Adipose tissue (tissue), 3 donors: Measurements from ENCODE around the gene NEMP2. TPM values are rescaled to one million over a fixed set of nuclear protein-coding genes. Genes with fewer than 3 reads are reported as not detected.
"Not testable (repeated sequence)": the region's sequence is repeated elsewhere in the genome, so short reads cannot be mapped to it uniquely, and the experiment has no call there.

ENCODE experiments used
- H3K27ac ChIP-seq: one replicate; pipeline ENCODE4 v1.5.1; 2013; ENCODE audit warnings: low read depth, low read length
- WGBS, 3 donors: extraction: QIAGEN DNeasy Blood & Tissue Kit; methylation state at CpG; one replicate each; pipeline ENCODE4 v1.1.7; 2013; 5-methylcytosine and 5-hydroxymethylcytosine counted together
- polyA plus RNA-seq, 3 donors: library from polyadenylated mRNA; stranded (reverse); fragments of 200-250 nt; gene quantifications; one replicate each; pipeline ENCODE4 v1.2.3, GENCODE V29; 2013
- donor health status: healthy with polysubstance abuse.
- donor health status: Bipolar disorder and iron deficiency.
- donor health status: healthy.

Gene NEMP2
- polyA plus RNA-seq, 3 donors: 0.43 to 1.7 (median 0.90) TPM

DNA sequence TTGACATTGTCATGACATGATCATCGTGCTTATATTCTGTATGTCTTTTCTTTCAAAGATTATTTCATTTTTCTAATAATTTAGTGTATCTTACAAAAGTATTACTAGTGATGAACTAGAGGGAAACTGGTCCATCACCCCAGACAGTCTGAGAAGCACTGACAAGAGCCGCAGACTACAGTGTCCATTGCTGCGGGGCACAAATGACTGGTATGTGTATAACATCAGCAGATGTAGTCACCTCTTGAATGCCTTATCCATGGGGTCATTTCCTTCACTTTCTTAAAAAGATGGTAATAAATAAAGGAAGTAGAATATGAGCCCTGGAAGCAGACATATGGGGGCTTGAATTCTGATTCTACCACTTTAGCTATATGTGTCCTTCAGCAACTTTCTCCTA, 29.6 kb downstream of the NEMP2 start:
- 93 to 98% (median 95%) methylated on average over 3 of the region's 3 CpGs for WGBS, 3 donors
- H3K27ac ChIP-seq: no peak overlapping the region

DNA sequence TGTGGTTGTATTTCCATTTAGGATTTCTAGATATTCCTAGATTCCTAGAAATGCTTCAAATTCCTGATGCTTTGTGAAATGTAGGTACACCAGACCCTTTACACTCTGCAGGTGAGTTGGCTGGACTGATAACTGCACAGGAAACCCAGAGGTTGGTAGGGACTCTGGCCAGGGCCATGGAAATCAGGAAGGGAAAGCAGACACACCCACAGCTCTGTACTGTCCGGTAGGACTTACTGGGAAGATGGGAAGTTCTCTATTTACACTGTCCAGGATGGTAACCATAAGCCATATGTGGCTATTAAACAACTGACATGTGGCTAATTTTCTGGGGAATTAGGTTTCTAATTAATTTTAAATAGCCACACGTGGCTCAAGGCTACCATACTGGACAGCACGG, 31.4 kb downstream of the NEMP2 start:
- no peak overlapping the region for H3K27ac ChIP-seq
- WGBS, 3 donors: 73 to 89% (median 78%) methylated on average over 3 of the region's 3 CpGs

DNA sequence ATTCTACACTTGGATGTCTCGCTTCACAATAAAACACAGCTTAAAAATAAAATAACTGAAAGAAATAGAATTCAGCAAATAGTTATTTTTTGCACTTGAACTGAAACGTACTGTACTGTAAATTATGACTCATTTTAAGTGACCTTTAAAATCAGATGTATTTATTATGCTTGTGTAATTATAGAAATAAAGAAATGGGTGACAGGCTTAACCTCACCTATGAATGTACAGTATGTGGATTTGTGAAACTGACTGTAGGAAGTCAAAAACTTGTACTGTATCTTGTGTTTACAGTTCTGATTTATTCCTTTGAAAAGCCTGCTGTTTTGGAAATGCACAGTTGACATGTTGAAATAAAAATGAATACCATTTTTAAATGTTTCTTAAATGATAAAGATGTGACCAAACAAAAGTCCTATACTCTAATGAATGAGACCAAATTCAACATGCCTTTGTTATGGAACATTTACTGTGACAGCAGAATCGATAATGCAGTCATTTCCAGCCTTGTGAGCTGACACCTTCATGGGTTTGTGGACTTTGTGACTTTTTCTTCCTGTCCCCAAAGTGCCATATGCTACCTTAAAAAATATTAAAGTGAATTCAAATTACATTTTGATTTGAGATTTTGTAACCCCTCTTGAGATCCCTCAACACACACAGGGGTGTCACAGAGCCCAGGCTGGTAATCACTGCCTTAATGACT, 32.7 kb downstream of the NEMP2 start:
- 67 to 81% (median 68%) methylated on average over 3 of the region's 3 CpGs for WGBS, 3 donors
- no peak overlapping the region for H3K27ac ChIP-seq

DNA sequence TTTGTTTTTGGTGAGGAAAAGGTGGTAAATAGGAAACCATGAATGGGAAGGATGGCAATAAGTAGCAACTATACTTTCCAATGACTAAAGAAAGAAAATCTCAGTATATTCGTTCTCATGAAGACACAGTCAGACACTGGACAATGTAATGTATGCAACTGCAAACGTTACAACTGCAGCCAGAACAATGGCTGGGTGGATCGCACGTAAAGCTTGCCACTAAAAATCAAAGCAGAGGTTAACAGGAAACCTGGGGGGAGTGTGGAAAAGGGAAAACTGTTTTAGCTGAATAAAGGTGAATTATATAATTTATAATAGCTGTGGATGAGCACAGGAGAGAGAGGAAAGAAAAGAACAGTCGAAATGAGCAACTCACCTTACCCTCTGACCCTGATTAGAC, 33.3 kb downstream of the NEMP2 start:
- WGBS, 3 donors: 73 to 79% (median 73%) methylated on average over 5 of the region's 5 CpGs
- no peak overlapping the region for H3K27ac ChIP-seq

DNA sequence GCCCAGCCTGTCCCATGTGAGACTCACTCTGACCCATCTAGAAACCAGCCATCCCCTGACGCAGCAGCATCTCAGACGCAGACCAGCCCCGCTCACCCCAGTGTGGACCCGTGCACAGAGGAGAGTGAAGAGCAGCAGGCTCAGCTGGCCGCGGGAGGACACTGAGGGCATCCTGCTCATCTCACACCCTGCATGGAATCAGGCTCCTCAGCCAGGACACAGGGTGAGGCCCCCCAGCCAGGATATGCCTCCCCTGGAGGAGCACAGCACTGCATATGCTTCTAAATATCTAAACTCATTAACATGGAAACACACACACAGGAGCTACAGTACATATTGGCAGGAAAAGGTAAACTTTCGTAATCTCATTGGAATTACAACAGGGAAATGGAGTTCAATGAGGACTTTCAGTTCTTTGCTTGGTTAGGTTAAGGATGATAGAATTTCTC, 34.4 kb downstream of the NEMP2 start:
- 83 to 92% (median 85%) methylated on average over 7 of the region's 7 CpGs for WGBS, 3 donors
- H3K27ac ChIP-seq: no peak overlapping the region

DNA sequence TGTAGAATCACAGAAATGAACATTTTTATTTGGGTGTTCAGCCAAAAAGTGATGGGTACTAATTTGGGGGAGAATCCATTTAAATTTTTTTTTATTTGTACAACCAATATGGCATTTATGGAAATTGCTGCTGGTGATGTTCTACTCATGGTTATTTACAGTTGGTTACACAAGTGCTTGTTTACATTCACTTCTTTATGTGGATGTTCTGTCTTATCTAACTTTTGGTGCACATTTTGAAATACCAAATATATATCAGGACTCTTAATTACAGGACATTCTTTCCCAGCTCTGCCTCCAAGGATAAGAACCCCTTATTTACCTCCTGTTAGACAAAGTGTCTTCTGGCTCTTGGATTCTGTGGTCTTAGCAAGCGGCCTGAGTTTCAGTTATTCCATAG, 35.2 kb downstream of the NEMP2 start:
- H3K27ac ChIP-seq: no peak overlapping the region
- 96 to 97% (median 97%) methylated on average over 1 of the region's 1 CpG for WGBS, 3 donors

DNA sequence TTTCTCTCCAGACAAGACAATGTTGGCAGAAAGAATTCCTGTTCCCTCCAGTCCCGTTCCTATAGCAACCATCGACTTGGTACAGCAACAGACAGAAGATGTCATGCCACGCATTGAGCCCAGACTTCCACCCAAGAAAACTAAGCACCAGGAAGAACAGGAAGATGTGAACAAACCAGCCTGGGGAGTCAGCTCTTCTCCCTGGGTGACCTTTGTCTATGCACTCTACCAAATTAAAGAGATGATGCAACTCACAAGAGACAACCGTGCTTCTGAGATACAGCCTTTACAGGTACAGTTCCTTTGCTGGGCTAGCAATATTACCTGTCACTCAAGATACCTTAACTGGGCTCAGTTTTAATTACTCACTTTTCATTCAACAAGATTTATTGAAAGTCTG, 37.1 kb downstream of the NEMP2 start:
- no peak overlapping the region for H3K27ac ChIP-seq
- 75 to 87% (median 86%) methylated on average over 4 of the region's 4 CpGs for WGBS, 3 donors

DNA sequence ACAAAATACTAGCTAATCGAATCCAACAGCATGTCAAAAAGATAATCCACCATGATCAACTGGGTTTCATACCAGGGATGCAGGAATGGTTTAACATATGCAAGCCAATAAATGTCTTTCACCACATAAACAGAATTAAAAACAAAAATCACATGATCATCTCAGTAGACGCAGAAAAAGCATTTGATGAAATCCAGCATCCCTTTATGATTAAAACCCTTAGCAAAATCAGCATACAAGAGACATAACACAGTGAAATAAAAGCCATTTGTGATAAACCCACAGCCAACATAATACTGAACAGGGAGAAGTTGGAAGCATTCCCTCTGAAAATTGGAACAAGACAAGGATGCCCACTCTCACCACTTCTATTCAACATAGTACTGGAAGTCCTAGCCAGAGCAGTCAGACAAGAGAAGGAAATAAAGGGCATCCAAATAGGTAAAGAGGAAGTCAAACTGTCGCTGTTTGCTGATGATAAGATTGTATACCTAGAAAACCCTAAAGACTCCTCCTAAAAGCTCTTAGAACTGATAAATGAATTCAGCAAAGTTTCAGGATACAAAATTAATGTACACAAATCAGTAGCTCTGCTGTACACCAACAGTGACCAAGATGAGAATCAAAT, 39.8 kb downstream of the NEMP2 start:
- 73 to 91% (median 75%) methylated on average over 3 of the region's 3 CpGs for WGBS, 3 donors
- H3K27ac ChIP-seq: not testable (repeated sequence)

DNA sequence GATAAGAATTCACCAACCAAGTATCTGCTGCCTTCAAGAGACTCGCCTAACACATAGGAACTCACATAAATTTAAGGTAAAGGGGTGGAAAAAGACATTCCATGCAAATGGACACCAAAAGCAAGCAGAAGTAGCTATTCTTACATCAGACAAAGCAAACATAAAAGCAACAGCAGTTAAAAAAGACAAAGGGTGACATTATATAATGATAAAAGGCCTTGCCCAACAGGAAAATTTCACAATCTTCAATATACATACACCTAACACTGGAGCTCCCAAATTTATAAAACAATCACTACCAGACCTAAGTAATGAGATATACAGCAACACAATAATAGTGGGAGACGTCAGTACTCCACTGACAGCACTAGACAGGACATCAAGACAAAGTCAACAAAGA, 41.4 kb downstream of the NEMP2 start:
- 93 to 96% (median 96%) methylated on average over 2 of the region's 2 CpGs for WGBS, 3 donors
- H3K27ac ChIP-seq: no peak overlapping the region

DNA sequence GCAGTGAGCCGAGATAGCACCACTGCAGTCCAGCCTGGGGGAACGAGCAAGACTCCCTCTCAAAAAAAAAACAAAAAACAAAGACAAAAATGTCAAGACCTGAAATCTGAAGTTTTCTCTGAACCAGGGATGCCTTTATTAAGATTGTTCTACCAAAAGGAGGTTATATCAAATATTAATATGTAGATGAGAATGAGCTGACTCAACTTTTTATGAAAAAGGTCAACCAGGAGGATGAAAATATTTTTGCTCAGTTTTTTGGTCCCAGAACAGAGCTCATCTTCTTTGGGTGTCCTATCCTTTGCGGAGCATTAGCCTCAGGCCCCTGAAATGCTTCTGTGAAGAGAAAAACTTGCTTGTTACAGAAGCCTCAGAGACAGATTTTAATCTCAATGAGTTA, 44.0 kb downstream of the NEMP2 start:
- WGBS, 3 donors: 78 to 99% (median 97%) methylated on average over 3 of the region's 3 CpGs
- H3K27ac ChIP-seq: no peak overlapping the region

DNA sequence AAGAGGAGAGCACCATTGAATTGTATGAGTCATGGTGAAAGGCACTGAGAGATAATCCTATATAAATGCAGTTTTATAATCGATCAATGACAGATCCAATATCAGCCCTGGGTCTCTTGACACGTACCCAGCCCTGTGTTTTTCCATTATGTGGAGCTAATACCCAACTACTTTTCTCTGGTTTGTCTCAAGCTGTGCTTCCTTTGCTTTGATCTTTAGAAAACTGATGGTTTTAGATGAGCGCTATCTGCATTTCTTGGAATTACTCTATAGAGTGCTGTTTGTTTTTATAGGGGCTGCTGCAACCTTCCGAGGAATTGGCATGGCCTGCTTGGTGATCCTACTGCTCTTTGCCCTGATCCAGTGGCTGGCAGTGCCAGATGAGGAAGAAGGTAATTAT, 45.0 kb downstream of the NEMP2 start:
- no peak overlapping the region for H3K27ac ChIP-seq
- WGBS, 3 donors: 95 to 97% (median 96%) methylated on average over 4 of the region's 4 CpGs

DNA sequence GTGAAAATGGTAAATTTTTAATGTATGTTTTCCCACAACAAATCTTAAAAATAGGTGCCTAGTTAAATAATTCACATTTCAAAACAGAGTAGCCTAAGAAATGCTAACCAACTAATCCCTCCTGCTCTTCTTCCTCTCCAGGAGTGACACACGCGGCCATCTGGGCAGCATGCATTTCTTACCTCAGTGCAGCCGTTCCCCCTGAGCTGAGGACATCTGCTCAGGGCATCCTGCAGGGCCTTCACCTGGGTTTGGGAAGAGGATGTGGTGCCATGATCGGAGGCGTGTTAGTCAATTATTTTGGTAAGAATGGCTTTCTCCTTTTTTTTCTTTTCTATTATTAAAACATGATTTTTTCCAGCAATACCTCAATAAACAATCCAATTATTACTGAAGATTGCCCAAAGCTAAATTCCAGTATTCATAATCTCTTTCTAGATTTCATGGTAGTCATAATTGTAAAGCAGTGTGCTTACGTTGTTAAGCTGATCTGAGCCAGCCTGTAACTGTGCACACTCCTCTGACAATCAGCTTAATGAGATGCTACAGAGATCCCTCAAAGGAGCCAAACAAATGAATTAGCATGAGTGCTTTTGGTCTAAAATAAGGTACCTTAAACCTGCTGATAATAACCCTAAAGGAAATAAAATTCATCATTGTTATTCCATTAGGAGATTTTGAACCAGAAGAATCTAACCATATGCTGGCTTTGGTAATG, 45.8 kb downstream of the NEMP2 start:
- H3K27ac ChIP-seq: no peak overlapping the region
- 92 to 99% (median 94%) methylated on average over 6 of the region's 6 CpGs for WGBS, 3 donors

DNA sequence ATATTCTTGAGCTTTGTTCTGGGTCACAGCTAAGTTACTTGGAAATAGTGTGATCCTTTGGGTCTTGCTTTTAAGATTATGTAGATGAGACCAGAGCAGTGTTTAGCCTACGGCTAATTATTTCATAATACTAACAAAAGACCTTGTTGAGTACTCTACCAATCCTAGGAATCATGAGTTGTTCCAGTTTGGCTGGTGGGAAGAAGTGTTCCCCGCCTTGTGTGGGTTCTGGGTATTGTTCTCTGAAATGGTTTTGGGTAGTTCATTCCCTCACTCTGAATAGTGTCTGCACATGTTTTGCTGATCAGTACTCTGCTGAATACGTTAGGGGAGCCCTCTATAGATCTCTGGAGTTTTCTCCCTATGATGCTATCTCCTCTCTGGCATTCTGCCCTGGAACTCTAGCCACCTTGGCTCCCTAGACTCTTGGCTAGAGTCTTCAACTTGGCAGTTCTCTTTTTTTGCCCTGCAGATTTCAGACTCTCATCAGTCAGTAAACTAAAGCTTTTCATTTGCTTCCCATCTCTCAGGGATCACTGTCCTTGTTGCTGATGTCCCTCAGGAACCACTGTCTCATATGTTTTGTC, 48.4 kb downstream of the NEMP2 start:
- no peak overlapping the region for H3K27ac ChIP-seq
- WGBS, 3 donors: 70 to 78% (median 78%) methylated on average over 3 of the region's 3 CpGs

DNA sequence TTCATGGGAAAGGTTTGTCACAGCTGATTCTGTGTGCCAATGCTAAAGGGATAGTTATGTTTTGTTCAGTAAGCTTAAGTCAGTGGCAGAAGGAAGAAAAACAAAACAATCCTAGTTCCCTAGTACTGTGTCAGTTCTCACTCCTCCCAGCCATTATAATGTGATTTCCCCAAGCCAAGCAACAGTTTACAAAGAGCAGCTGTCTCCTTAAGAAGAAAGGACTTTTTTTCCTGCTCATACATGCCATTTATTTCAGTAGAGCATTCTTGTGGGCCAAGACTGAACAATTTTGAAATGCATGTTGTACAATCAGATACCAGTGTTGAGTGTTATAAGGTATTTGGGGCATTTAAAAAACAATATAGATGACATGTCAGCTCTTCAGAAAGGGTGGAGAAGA, 52.1 kb downstream of the NEMP2 start:
- H3K27ac ChIP-seq: no peak overlapping the region

DNA sequence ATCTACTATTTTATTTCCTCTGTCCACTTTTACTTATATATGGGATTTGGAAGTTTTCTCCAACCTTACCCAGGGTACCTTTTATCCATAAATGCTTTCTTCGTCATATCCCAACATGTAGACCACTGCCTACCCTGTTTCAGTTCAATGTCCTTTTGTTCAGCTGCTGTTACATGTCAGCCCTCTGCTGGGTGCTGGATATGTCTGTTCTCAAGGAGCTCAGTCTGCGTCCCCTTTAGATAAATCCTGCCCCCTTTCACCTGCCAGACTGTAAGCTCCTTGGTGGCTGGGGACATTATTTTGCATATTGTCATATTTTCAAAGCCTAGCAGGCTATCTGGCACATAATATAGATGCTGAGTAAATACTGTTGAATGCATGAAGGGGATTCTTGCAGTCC, 53.2 kb downstream of the NEMP2 start:
- no peak overlapping the region for H3K27ac ChIP-seq
- 57 to 96% (median 68%) methylated on average over 2 of the region's 2 CpGs for WGBS, 3 donors

DNA sequence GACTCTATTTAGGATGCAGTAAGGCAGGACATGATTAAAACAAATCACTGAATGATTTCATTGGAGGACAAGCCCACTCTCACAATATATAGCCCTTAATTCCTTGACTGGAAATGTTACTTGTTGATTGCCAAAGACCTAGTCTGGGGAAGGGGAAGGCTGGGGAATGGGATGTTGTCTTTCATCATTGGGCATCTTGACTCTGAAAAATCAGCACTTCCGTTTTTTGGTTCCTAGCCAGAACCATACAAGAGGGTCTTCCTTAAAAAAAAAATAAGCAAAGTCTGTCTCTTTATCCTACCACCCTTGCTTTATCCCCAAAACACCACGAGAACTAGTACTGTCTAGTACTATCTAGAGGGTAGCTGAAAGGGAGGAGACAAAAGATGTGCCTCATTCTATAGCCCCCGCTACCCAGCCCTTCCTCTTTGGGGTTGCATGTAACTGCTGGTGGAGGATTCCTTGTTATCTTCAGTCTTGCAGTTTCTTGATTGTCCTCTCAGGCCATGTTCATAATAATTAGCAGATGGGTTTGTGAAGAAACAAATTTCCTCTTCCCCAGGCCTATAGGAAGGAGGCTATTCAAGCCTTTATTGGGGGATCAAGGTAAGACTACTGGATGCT, 55.8 kb downstream of the NEMP2 start:
- no peak overlapping the region for H3K27ac ChIP-seq
- 69 to 80% (median 73%) methylated on average over 3 of the region's 3 CpGs for WGBS, 3 donors

DNA sequence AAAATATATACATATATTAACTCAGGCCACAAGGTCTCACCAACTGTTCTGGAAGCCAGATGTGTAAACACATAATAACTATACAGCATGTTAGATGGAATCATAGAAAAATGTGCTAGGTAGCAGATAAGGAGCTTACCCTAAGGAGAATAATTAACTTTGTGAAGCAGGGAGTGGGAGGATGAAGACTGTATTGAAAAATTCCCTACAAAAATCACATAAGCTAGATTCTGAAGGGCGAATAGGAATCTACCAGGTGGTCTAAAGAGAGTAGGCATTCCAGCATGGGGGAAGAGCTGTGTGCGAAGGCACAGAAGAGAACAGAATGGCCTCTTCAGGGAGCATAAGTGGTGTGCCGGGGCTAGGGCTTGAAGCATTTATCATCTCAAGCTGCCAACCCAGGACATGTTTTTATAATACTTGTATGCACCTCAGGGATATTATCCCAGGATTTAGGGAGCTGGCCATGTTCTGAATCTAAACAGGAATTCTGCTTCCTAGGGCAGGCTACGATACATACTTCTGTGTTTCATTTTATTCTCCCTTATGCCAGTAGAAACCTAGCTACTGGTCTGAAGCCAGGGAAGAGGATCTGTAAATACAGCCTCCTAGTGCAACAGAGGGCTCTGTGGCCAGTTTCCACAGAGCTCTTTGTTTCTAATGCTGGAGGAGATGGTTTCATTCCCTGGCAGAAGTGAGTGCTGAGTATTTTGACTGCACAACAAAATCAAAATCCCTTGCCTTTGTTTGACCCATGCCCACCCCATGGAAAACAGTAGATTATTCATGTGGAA, 56.7 kb downstream of the NEMP2 start:
- no peak overlapping the region for H3K27ac ChIP-seq

DNA sequence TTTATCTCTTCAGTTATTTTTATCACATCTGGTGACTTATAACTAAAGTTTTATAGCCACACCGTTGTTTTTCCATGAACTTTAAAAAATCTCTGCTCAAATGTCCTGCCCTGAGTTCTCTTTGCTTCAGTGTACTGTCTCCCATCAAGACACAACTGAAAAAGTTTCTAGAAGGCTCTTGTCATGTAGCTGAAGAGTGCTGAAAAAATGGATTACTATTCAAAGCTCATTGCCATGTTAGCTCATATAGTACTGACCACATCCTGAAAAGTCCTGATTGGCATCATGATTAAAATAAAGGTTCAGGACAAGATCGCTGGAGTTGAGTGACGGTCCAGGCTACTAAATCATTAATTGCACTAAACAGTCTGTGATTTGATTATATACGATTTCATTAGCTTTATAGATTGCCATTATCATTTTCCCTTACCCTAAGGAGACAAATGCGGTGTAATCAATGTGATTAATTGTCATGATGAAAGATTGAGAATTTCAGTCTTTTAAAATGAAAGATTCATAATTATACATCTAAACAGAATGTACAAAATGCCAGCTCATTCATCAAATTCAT, 64.2 kb downstream of the NEMP2 start:
- no peak overlapping the region for H3K27ac ChIP-seq

More for the DNA sequence above, 56.7 kb downstream of the NEMP2 start:
- 15 to 79% (median 62%) methylated on average over 4 of the region's 4 CpGs for WGBS, 3 donors

More for the DNA sequence above, 64.2 kb downstream of the NEMP2 start:
- 73 to 88% (median 79%) methylated on average over 5 of the region's 5 CpGs for WGBS, 3 donors
